Breast epithelium (tissue), 4 donors: ENCODE measurements around the gene PPM1J. TPM values are rescaled to one million over a fixed set of nuclear protein-coding genes. Genes with fewer than 3 reads are reported as not detected.

Experiments used
- DNase-seq, 2 donors: peaks; one replicate each; pipeline ENCODE4 v3.0.0-alpha.2; 2019; ENCODE audit warnings: low spot score in 2 of 2
- H3K27ac ChIP-seq, 2 donors: fragments of 200-600 bp; sonication (generic) in 1 of 2; one replicate each; pipeline ENCODE4 v1.5.1; 2016 to 2019; ENCODE audit warnings: mild to moderate bottlenecking in 1 of 2
- H3K27me3 ChIP-seq, 2 donors: fragments of 200-600 bp; sonication (generic) in 1 of 2; one replicate each; pipeline versions ENCODE4 v1.5.1 to v1.6.0; 2017 to 2019; ENCODE audit warnings: control low read depth in 1 of 2, mild to moderate bottlenecking in 1 of 2
- H3K36me3 ChIP-seq: fragments of 200-600 bp; one replicate; pipeline ENCODE4 v1.5.1; 2019
- H3K4me1 ChIP-seq, 2 donors: fragments of 200-600 bp; sonication (generic); one replicate each; pipeline ENCODE4 v1.5.1; 2016 to 2019; ENCODE audit warnings: control low read depth in 1 of 2
- H3K4me3 ChIP-seq, 3 donors: fragments of 200-600 bp; sonication (generic); 1 replicate in 2 of 3; 2 replicates in 1 of 3; pipeline ENCODE4 v1.5.1; 2016 to 2019; ENCODE audit warnings: mild to moderate bottlenecking in 3 of 3, moderate library complexity in 2 of 3
- H3K9me3 ChIP-seq, 2 donors: fragments of 200-600 bp; sonication (generic) in 1 of 2; one replicate each; pipeline ENCODE4 v1.5.1; 2016 to 2019; ENCODE audit warnings: control low read depth in 1 of 2
- CTCF ChIP-seq, 3 donors: fragments of 450-650 bp; IDR thresholded peaks; one replicate each; pipeline ENCODE4 v1.5.1; 2016 to 2017; ENCODE audit warnings: antibody characterized with exemption in 3 of 3, mild to moderate bottlenecking in 3 of 3, moderate library complexity in 3 of 3
- POLR2A ChIP-seq: fragments of 450-650 bp; IDR thresholded peaks from one replicate; pipeline ENCODE4 v1.6.1; 2016; ENCODE audit warnings: antibody characterized with exemption, mild to moderate bottlenecking, moderate library complexity
- POLR2AphosphoS5 ChIP-seq, 3 donors: sonication (generic); formaldehyde crosslinking; IDR thresholded peaks; one replicate each; pipeline ENCODE4 v1.6.1; 2017; ENCODE audit warnings: antibody characterized with exemption in 3 of 3
- intact Hi-C: fragments of 100-400 bp; cut with DNase I; formaldehyde crosslinking; loops from one replicate; pipeline ENCODE4 v1.15.1; 2023; ENCODE audit warnings: low total_unique reads
- total RNA-seq, 3 donors: library from RNA; depleted of rRNA; stranded (reverse); fragments of >200 nt; gene quantifications; one replicate each; pipeline ENCODE4 v1.1.0, GENCODE V29; 2016

The PPM1J gene
- total RNA-seq, 3 donors from 2014 or later, result 0.32 to 5.3 (median 4.9) TPM

GRCh38 chr1:112700290-112701226, 14.6 kb downstream of the PPM1J start:
- no peaks in the 10 kb centered on the region for H3K36me3 ChIP-seq
- H3K4me3 ChIP-seq, result peak overlapping the region in 1 of 3 donors; percentile 12
- H3K4me1 ChIP-seq, result peaks cover 16 to 40% of the 10 kb centered on the region in 2 donors
- H3K9me3 ChIP-seq, result no peaks in the 10 kb centered on the region
- intact Hi-C loops, result no loop called here
- H3K27ac ChIP-seq, result peak overlapping the region; percentile 86 to 99
- DNase-seq, result peak; percentile 95
- H3K27me3 ChIP-seq, result no peaks in the 10 kb centered on the region
- TF ChIP-seq POLR2AphosphoS5 (IDR thresholded peaks at IDR 0.05) (peak; percentile 53 to 66 (median 66)), CTCF (IDR thresholded peaks at IDR 0.05) (no peak)

GRCh38 chr1:112699425-112700144, 15.5 kb downstream of the PPM1J start:
- Histone ChIP-seq H3K36me3 (no peaks in the 10 kb centered on the region), H3K27me3 (no peaks in the 10 kb centered on the region), H3K4me1 (peaks cover 16 to 39% of the 10 kb centered on the region in 2 donors), H3K9me3 (no peaks in the 10 kb centered on the region), H3K27ac (peak overlapping the region; percentile 86 to 99), H3K4me3 (peak overlapping the region in 1 of 3 donors; percentile 4)
- no peak for DNase-seq
- TF ChIP-seq POLR2AphosphoS5 (IDR thresholded peaks at IDR 0.05) (no peak), POLR2A (no peak), CTCF (IDR thresholded peaks at IDR 0.05) (no peak)
- intact Hi-C loops, result loop anchor here (10.0 kb wide), 1 partner anchor 945 kb away; no protein-coding TSS in a partner anchor

- TF ChIP-seq POLR2AphosphoS5 (IDR thresholded peaks at IDR 0.05) (peak in 1 of 3 donors; percentile 14), POLR2A (no peak)
- Histone ChIP-seq H3K4me3 (no peak overlapping the region), H3K27ac (peak overlapping the region; percentile 86 to 99), H3K4me1 (peaks cover 11 to 32% of the 10 kb centered on the region in 2 donors), H3K36me3 (no peaks in the 10 kb centered on the region), H3K9me3 (no peaks in the 10 kb centered on the region), H3K27me3 (no peaks in the 10 kb centered on the region)
- peak in 1 of 2 donors; percentile 65 for DNase-seq
- intact Hi-C loops, result loop anchor here (10.0 kb wide), 1 partner anchor 946 kb away; no protein-coding TSS in a partner anchor
Observed at GRCh38 chr1:112698366-112699310, 16.5 kb downstream of the PPM1J start.

- TF ChIP-seq POLR2AphosphoS5 (IDR thresholded peaks at IDR 0.05), result no peak
- H3K4me1 ChIP-seq, result peaks cover 11 to 23% of the 10 kb centered on the region in 2 donors
- no peak overlapping the region for H3K4me3 ChIP-seq
- H3K36me3 ChIP-seq, result no peaks in the 10 kb centered on the region
- H3K27me3 ChIP-seq, result no peaks in the 10 kb centered on the region
- H3K9me3 ChIP-seq, result no peaks in the 10 kb centered on the region
- no peak for DNase-seq
- intact Hi-C loops, result loop anchor here (10.0 kb wide), 1 partner anchor 947 kb away; no protein-coding TSS in a partner anchor
- peak overlapping the region; percentile 86 to 99 for H3K27ac ChIP-seq
Observed at GRCh38 chr1:112697781-112698201, 17.3 kb downstream of the PPM1J start.

- intact Hi-C loops, result loop anchor here (10.0 kb wide), 1 partner anchor 948 kb away; no protein-coding TSS in a partner anchor
- Histone ChIP-seq H3K27ac (no peak overlapping the region), H3K36me3 (no peaks in the 10 kb centered on the region)
Observed at GRCh38 chr1:112696578-112697314, 18.4 kb downstream of the PPM1J start.

More at GRCh38 chr1:112696578-112697314, 18.4 kb downstream of the PPM1J start:
- TF ChIP-seq POLR2AphosphoS5 (IDR thresholded peaks at IDR 0.05) (no peak), POLR2A (no peak), CTCF (IDR thresholded peaks at IDR 0.05) (no peak)
- no peaks in the 10 kb centered on the region for H3K27me3 ChIP-seq
- no peak for DNase-seq
- H3K4me3 ChIP-seq, result no peak overlapping the region
- H3K4me1 ChIP-seq, result peaks cover 11 to 23% of the 10 kb centered on the region in 2 donors
- H3K9me3 ChIP-seq, result no peaks in the 10 kb centered on the region
